IMR-90 (cell line): ENCODE results near the gene NTM. TPM values are rescaled to one million over a fixed set of nuclear protein-coding genes. Genes with fewer than 3 reads are reported as not detected.
A peak's percentile ranks its signal among the peaks of the same experiment; 100 is the strongest.

Experiments used
- ATAC-seq: fragments of 200-7000 bp; cut with Tn5 transposase; 2 replicates; pipeline ENCODE4 v1.9.1; 2020; ENCODE audit warnings: low read depth, mild to moderate bottlenecking, moderate library complexity
- BruUV-seq: library from RNA; stranded (reverse); fragments of 400-500 nt; replicated peaks from 2 replicates; lab custom pipeline; 2021; lab: Mats Ljungman, UMichigan
- CTCF ChIA-PET: fragments of 300-600 bp; formaldehyde crosslinking; extraction: SDS; loops from one replicate; lab custom pipeline; 2021; ENCODE audit warnings: antibody characterized with exemption; lab: Yijun Ruan, JAX
- POLR2A ChIA-PET: fragments of 300-600 bp; sonication (Branson Sonifier 250); formaldehyde crosslinking; loops from one replicate; lab custom pipeline; 2022; ENCODE audit warnings: antibody characterized with exemption; ENCODE audit not compliant: unreplicated experiment; lab: Charles Lee
- DNase-seq: peaks from one replicate; pipeline ENCODE4 v3.0.0; 2013
- H2AFZ ChIP-seq: replicated peaks from 2 replicates; pipeline ENCODE3; 2013; ENCODE audit warnings: low read length, mild to moderate bottlenecking; ENCODE audit not compliant: poor library complexity
- H2AK5ac ChIP-seq: 2 replicates; pipeline ENCODE4 v1.6.1; 2013; ENCODE audit warnings: low read depth, low read length, inconsistent platforms
- H2AK9ac ChIP-seq: replicated peaks from 2 replicates; pipeline ENCODE3; 2013; ENCODE audit warnings: mild to moderate bottlenecking, low read depth, low read length, moderate library complexity; ENCODE audit not compliant: poor library complexity
- H2BK120ac ChIP-seq: 2 replicates; pipeline ENCODE4 v1.6.1; 2013; ENCODE audit warnings: low read depth, low read length, inconsistent platforms
- H2BK15ac ChIP-seq: 3 replicates; pipeline ENCODE4 v1.6.1; 2013; ENCODE audit warnings: low read depth, low read length, inconsistent platforms
- H2BK20ac ChIP-seq: 2 replicates; pipeline ENCODE4 v1.6.1; 2013; ENCODE audit warnings: low read depth, mild to moderate bottlenecking, inconsistent platforms, low read length, moderate library complexity
- H2BK5ac ChIP-seq: 2 replicates; pipeline ENCODE4 v1.6.1; 2013; ENCODE audit warnings: mild to moderate bottlenecking, low read depth, low read length, inconsistent platforms; ENCODE audit not compliant: poor library complexity, severe bottlenecking
- H3K14ac ChIP-seq: replicated peaks from 2 replicates; pipeline ENCODE4 v1.6.1; 2013; ENCODE audit warnings: low read depth, low read length, inconsistent platforms
- H3K18ac ChIP-seq: 2 replicates; pipeline ENCODE4 v1.6.1; 2013; ENCODE audit warnings: low read depth, low read length, control low read depth
- H3K23ac ChIP-seq: 2 replicates; pipeline ENCODE4 v1.6.1; 2013; ENCODE audit warnings: low read depth, low read length, inconsistent platforms
- H3K27ac ChIP-seq: 2 replicates; pipeline ENCODE4 v1.5.1; 2013; ENCODE audit warnings: mild to moderate bottlenecking, control low read depth, low read length; ENCODE audit not compliant: insufficient read depth
- H3K27me3 ChIP-seq: 2 replicates; pipeline ENCODE4 v1.6.1; 2013; ENCODE audit warnings: low read length; ENCODE audit not compliant: control insufficient read depth, insufficient read depth
- H3K36me3 ChIP-seq: 2 replicates; pipeline ENCODE4 v1.6.1; 2013; ENCODE audit warnings: low read length, mixed read lengths; ENCODE audit not compliant: control insufficient read depth, insufficient read depth
- H3K4ac ChIP-seq: 2 replicates; pipeline ENCODE4 v1.6.1; 2013; ENCODE audit warnings: low read depth, low read length, inconsistent platforms
- H3K4me1 ChIP-seq: 2 replicates; pipeline ENCODE4 v1.6.1; 2013; ENCODE audit warnings: low read length, mixed read lengths; ENCODE audit not compliant: control insufficient read depth, insufficient read depth
- H3K4me2 ChIP-seq: 2 replicates; pipeline ENCODE4 v1.6.1; 2013; ENCODE audit warnings: low read depth, mild to moderate bottlenecking, control low read depth, low read length, moderate library complexity
- H3K4me3 ChIP-seq: 2 replicates; pipeline ENCODE4 v1.5.1; 2013; ENCODE audit warnings: low read depth, mild to moderate bottlenecking, control low read depth, low read length, moderate library complexity; ENCODE audit not compliant: insufficient read depth
- H3K56ac ChIP-seq: 2 replicates; pipeline ENCODE4 v1.6.1; 2013; ENCODE audit warnings: low read length, inconsistent platforms; ENCODE audit not compliant: insufficient read depth; ENCODE audit errors: extremely low read depth
- H3K79me1 ChIP-seq, 2 experiments: 2 replicates each; pipeline ENCODE4 v1.6.1; 2013; ENCODE audit warnings: low read length in 2 of 2, inconsistent platforms in 1 of 2, low read depth in 1 of 2
- H3K9ac ChIP-seq: 2 replicates; pipeline ENCODE4 v1.6.1; 2013; ENCODE audit warnings: low read depth, low read length, control low read depth
- H3K9me1 ChIP-seq: 2 replicates; pipeline ENCODE4 v1.6.1; 2013; ENCODE audit warnings: low read length, inconsistent platforms; ENCODE audit not compliant: insufficient read depth
- H3K9me3 ChIP-seq: 2 replicates; pipeline ENCODE4 v1.6.1; 2013; ENCODE audit warnings: low read length; ENCODE audit not compliant: control insufficient read depth, insufficient read depth
- H4K20me1 ChIP-seq: 2 replicates; pipeline ENCODE4 v1.6.1; 2013; ENCODE audit warnings: low read length, inconsistent platforms; ENCODE audit not compliant: insufficient read depth
- H4K5ac ChIP-seq: 2 replicates; pipeline ENCODE4 v1.6.1; 2013; ENCODE audit warnings: mild to moderate bottlenecking, low read depth, low read length, control low read depth
- H4K8ac ChIP-seq, 2 experiments: 2 replicates each; pipeline ENCODE4 v1.6.1; 2013; ENCODE audit warnings: low read depth in 2 of 2, low read length in 2 of 2, control low read depth in 1 of 2, inconsistent platforms in 1 of 2
- H4K91ac ChIP-seq: 2 replicates; pipeline ENCODE4 v1.6.1; 2013; ENCODE audit warnings: low read depth, low read length, inconsistent platforms; ENCODE audit not compliant: insufficient read depth
- MAFK ChIP-seq: IDR thresholded peaks from 2 replicates; pipeline ENCODE4 v1.6.1; 2012; ENCODE audit warnings: low read depth, low read length, improper control_type of control experiment
- MAZ ChIP-seq: IDR thresholded peaks from 2 replicates; pipeline ENCODE4 v1.6.1; 2012; ENCODE audit warnings: low read depth, mild to moderate bottlenecking, low read length, improper control_type of control experiment, moderate library complexity, borderline replicate concordance
- POLR2A ChIP-seq: IDR thresholded peaks from 2 replicates; pipeline ENCODE4 v1.6.1; 2012; ENCODE audit warnings: mild to moderate bottlenecking, low read depth, low read length
- WGBS, 2 experiments: methylation state at CpG; one replicate each; pipeline versions ENCODE4 v1.1.5 to v1.1.7; 2013; ENCODE audit warnings: missing lambda C conversion rate in 2 of 2; ENCODE audit not compliant: insufficient read length in 1 of 2; ENCODE audit errors: extremely low coverage in 2 of 2; 5-methylcytosine and 5-hydroxymethylcytosine counted together
- dilution Hi-C: fragments of 300-500 bp; cut with HindIII; formaldehyde crosslinking; loops from one replicate; pipeline ENCODE4 v1.14.3; 2018; ENCODE audit warnings: low sequenced_read_pairs; ENCODE audit not compliant: unreplicated experiment
- in situ Hi-C: fragments of 300-500 bp; cut with MboI; formaldehyde crosslinking; loops from 3 replicates; pipeline ENCODE4 v1.14.3; 2019; ENCODE audit warnings: low sequenced_read_pairs, inconsistent platforms, mixed read lengths
- intact Hi-C: fragments of 100-400 bp; cut with micrococcal nuclease; formaldehyde crosslinking; loops from 2 replicates; pipeline ENCODE4 v1.10.0; 2022
- polyA plus RNA-seq, 3 experiments: library from polyadenylated mRNA; depleted of rRNA; stranded (reverse); fragments of >200 nt; gene quantifications; 2 replicates each; pipeline ENCODE4 v1.2.3, GENCODE V29; 2012; ENCODE audit warnings: low replicate concordance in 1 of 3
- total RNA-seq: library from RNA; depleted of rRNA; stranded (reverse); fragments of >200 nt; gene quantifications from 2 replicates; pipeline ENCODE4 v1.2.3, GENCODE V29; 2012

NTM gene
- total and polyA plus RNA-seq, 2 of the 4 experiments (the other 2 are of a cell fraction), result 19.5 to 25.5 TPM

DNA sequence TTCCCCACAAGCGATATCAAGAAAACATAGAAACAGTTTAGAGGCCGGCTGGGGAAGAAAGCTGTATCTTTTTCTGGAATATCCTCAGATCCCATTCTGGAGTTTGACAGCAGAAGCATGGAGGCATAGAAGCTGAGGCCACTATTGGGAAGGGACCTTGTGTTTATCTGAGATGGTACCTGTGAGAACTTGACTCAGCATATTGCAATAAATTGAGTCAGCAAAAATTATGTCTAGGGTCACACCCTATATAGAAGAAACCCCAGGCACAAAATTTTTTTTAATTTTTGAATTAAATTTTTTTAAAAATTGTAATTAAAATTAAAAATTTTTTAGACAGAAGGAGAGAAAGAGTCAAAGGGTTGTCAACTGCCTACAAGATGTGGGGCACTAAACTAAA, 178.7 kb downstream of the NTM start:
- H2AK5ac ChIP-seq, result no peak overlapping the region
- H4K5ac ChIP-seq, result no peak overlapping the region
- no peak overlapping the region for H3K56ac ChIP-seq
- no peak overlapping the region for H3K4me3 ChIP-seq
- TF ChIP-seq POLR2A (no peak), MAFK (peak; percentile 64; the same call in 1 of the 2 replicates), MAZ (no peak)
- no peaks in the 10 kb centered on the region for H3K4me1 ChIP-seq
- no peak overlapping the region for H3K18ac ChIP-seq
- WGBS, 2 experiments, result no CpG with 5 or more reads among the region's 2 CpGs
- ATAC-seq (no peak), DNase-seq (no peak)
- POLR2A ChIA-PET, result no interaction called here
- CTCF ChIA-PET, result no interaction called here
- H4K20me1 ChIP-seq, result no peaks in the 10 kb centered on the region
- no peak overlapping the region for H2BK15ac ChIP-seq
- H2BK120ac ChIP-seq, result no peak overlapping the region
- no peak overlapping the region for H3K9ac ChIP-seq
- no peaks in the 10 kb centered on the region for H3K9me3 ChIP-seq
- no peak overlapping the region for H3K4ac ChIP-seq
- H3K23ac ChIP-seq, result no peak overlapping the region
- H4K91ac ChIP-seq, result no peak overlapping the region
- BruUV-seq, result no TSS peak
- in situ Hi-C loops, result no loop called here
- intact Hi-C loops, result no loop called here
- peaks cover 2% of the 10 kb centered on the region; the same call in 1 of the 2 replicates for H3K27me3 ChIP-seq
- dilution Hi-C loops, result no loop called here
- no peaks in the 10 kb centered on the region for H3K36me3 ChIP-seq
- no peak overlapping the region for H3K27ac ChIP-seq
- no peak overlapping the region for H2AFZ ChIP-seq
- no peak overlapping the region for H4K8ac ChIP-seq
- H2AK9ac ChIP-seq, result no peak overlapping the region
- no peak overlapping the region for H3K4me2 ChIP-seq
- no peaks in the 10 kb centered on the region for H3K9me1 ChIP-seq
- no peak overlapping the region for H3K14ac ChIP-seq
- H3K79me1 ChIP-seq, result no peaks in the 10 kb centered on the region
- H2BK20ac ChIP-seq, result no peak overlapping the region
- H2BK5ac ChIP-seq, result no peak overlapping the region
